UCSD-AML1 (cell line): ENCODE measurements around the gene GOLM1.
"Not testable (repeated sequence)": the region's sequence is repeated elsewhere in the genome, so short reads cannot be mapped to it uniquely, and the experiment has no call there.

Source experiments
- DNase-seq: peaks from one replicate; lab custom pipeline; 2025; ENCODE audit not compliant: unreplicated experiment; lab: John Stamatoyannopoulos, UW

The GOLM1 gene

GRCh38 chr9:86098824-86099700 is at the start of gene GOLM1:
Gene GOLM1, minus strand, starts transcription at chr9:86099558. Its CDS starts 20,238 bp downstream, at chr9:86079320.
- peak; percentile 31 for DNase-seq

GRCh38 chr9:86146671-86147070 is 47.3 kb upstream of the GOLM1 start:
- DNase-seq, result not testable (repeated sequence)

GRCh38 chr9:86145960-86146359 is 46.6 kb upstream of the GOLM1 start:
- DNase-seq, result not testable (repeated sequence)

- no peak for DNase-seq
These were observed 43.6 kb upstream of the GOLM1 start for GRCh38 chr9:86142973-86143372.

- no peak for DNase-seq
These were observed 42.5 kb upstream of the GOLM1 start for GRCh38 chr9:86141843-86142242.

- DNase-seq, result no peak
These were observed 36.0 kb upstream of the GOLM1 start for GRCh38 chr9:86135371-86135770.

- DNase-seq, result no peak
These were observed 35.0 kb upstream of the GOLM1 start for GRCh38 chr9:86134361-86134760.

- DNase-seq, result no peak
These were observed 29.0 kb upstream of the GOLM1 start for GRCh38 chr9:86128235-86128822.

GRCh38 chr9:86126998-86127972 is 27.9 kb upstream of the GOLM1 start:
- DNase-seq, result no peak

- DNase-seq, result no peak
These were observed 23.0 kb upstream of the GOLM1 start for GRCh38 chr9:86122311-86122710.

- no peak for DNase-seq
These were observed 20.1 kb upstream of the GOLM1 start for GRCh38 chr9:86119457-86119856.

GRCh38 chr9:86116425-86116824 is 17.1 kb upstream of the GOLM1 start:
- DNase-seq, result no peak

GRCh38 chr9:86115886-86116285 is 16.5 kb upstream of the GOLM1 start:
- no peak for DNase-seq

- DNase-seq, result no peak
These were observed 12.7 kb upstream of the GOLM1 start for GRCh38 chr9:86112057-86112456.

GRCh38 chr9:86102626-86103025 is 3.3 kb upstream of the GOLM1 start:
- DNase-seq, result no peak

- DNase-seq, result no peak
These were observed 475 bp upstream of the GOLM1 start for GRCh38 chr9:86099701-86100364.

- DNase-seq, result no peak
These were observed 1.7 kb downstream of the GOLM1 start for GRCh38 chr9:86097510-86098224.

GRCh38 chr9:86096386-86096785 is 3.0 kb downstream of the GOLM1 start:
- DNase-seq, result no peak

GRCh38 chr9:86093788-86094555 is 5.4 kb downstream of the GOLM1 start:
- DNase-seq, result no peak
